ENCODE results near the gene DUSP1.

The DUSP1 gene

GRCh38 chr5:172735141-172735831, 35.7 kb downstream of the DUSP1 start:
- no peaks in the 10 kb centered on the region for H3K9me3 ChIP-seq
- H3K4me1 ChIP-seq, result peaks cover 0 to 79% (median 49%) of the 10 kb centered on the region in 4 donors
- H3K36me3 ChIP-seq, result no peaks in the 10 kb centered on the region
- H3K27ac ChIP-seq, result peak overlapping the region; percentile 90 to 94
- H3K27me3 ChIP-seq, result no peaks in the 10 kb centered on the region
- peak; percentile 21 to 67 for DNase-seq
- no peak overlapping the region for H3K4me3 ChIP-seq
- intact Hi-C loops (cut with DNase I; ENCODE audit: low total_unique reads), result no loop called here
- TF ChIP-seq, protein P1, sequence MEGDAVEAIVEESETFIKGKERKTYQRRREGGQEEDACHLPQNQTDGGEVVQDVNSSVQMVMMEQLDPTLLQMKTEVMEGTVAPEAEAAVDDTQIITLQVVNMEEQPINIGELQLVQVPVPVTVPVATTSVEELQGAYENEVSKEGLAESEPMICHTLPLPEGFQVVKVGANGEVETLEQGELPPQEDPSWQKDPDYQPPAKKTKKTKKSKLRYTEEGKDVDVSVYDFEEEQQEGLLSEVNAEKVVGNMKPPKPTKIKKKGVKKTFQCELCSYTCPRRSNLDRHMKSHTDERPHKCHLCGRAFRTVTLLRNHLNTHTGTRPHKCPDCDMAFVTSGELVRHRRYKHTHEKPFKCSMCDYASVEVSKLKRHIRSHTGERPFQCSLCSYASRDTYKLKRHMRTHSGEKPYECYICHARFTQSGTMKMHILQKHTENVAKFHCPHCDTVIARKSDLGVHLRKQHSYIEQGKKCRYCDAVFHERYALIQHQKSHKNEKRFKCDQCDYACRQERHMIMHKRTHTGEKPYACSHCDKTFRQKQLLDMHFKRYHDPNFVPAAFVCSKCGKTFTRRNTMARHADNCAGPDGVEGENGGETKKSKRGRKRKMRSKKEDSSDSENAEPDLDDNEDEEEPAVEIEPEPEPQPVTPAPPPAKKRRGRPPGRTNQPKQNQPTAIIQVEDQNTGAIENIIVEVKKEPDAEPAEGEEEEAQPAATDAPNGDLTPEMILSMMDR (IDR thresholded peaks at IDR 0.05), result no peak

GRCh38 chr5:172733974-172734346, 37.0 kb downstream of the DUSP1 start:
- intact Hi-C loops (cut with DNase I; ENCODE audit: low total_unique reads), result no loop called here
- peak overlapping the region in 1 of 2 donors; percentile 21 for H3K4me3 ChIP-seq
- TF ChIP-seq, protein P1 (IDR thresholded peaks at IDR 0.05), result no peak

GRCh38 chr5:172733131-172733973, 37.6 kb downstream of the DUSP1 start:
- Histone ChIP-seq H3K36me3 (no peaks in the 10 kb centered on the region), H3K27ac (peak overlapping the region; percentile 90 to 94), H3K9me3 (no peaks in the 10 kb centered on the region), H3K27me3 (no peaks in the 10 kb centered on the region), H3K4me3 (peak overlapping the region in 1 of 2 donors; percentile 21), H3K4me1 (peaks cover 0 to 59% (median 37%) of the 10 kb centered on the region in 4 donors)
- TF ChIP-seq, protein P1 (IDR thresholded peaks at IDR 0.05), result no peak
- intact Hi-C loops (cut with DNase I; ENCODE audit: low total_unique reads), result no loop called here
- peak; percentile 92 to 95 for DNase-seq

More at GRCh38 chr5:172733974-172734346, 37.0 kb downstream of the DUSP1 start:
- H3K9me3 ChIP-seq, result no peaks in the 10 kb centered on the region
- H3K4me1 ChIP-seq, result peaks cover 0 to 65% (median 37%) of the 10 kb centered on the region in 4 donors
- DNase-seq, result no peak
- H3K27ac ChIP-seq, result peak overlapping the region; percentile 90 to 94
- H3K27me3 ChIP-seq, result no peaks in the 10 kb centered on the region
- H3K36me3 ChIP-seq, result no peaks in the 10 kb centered on the region

DNA sequence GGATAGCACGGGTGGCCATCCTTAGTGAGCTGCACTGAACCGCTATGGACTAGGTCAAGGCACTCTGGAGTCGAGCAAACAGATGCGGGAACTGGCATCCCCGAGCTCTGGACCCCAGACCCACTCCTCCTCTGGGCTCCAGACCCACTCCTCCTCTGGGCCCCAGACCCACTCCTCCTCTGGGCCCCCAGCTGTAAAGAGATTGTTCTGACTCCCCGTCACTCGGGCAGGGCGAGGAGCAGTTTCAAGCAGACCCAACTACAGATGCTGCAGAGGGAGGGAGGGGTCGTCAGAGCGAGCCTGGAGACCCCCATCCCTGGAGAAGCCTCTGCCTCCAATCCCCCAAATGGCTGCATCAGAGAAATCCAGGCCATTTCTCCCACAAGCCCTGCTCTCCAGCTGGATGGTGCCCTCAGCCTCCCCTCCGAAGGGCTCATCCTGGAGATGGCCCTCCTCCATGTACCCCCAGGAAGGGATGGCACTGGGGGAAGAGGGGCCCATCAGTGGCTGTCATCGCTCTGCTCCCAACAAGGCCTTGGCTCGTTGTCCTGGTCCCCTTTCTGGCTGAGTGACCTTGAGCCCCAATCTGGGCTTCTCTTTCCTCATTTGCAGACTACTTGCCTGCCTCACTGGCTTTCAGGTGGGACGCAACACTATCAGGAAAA, 38.7 kb downstream of the DUSP1 start:
- H3K4me3 ChIP-seq, result no peak overlapping the region
- H3K36me3 ChIP-seq, result no peaks in the 10 kb centered on the region
- intact Hi-C loops (cut with DNase I; ENCODE audit: low total_unique reads), result no loop called here
- peak in 1 of 2 donors; percentile 18 for DNase-seq
- H3K9me3 ChIP-seq, result no peaks in the 10 kb centered on the region
- TF ChIP-seq, protein P1 (IDR thresholded peaks at IDR 0.05), result no peak
- H3K4me1 ChIP-seq, result peaks cover 0 to 59% (median 37%) of the 10 kb centered on the region in 4 donors
- H3K27me3 ChIP-seq, result no peaks in the 10 kb centered on the region
- peak overlapping the region; percentile 90 to 94 for H3K27ac ChIP-seq

DNA sequence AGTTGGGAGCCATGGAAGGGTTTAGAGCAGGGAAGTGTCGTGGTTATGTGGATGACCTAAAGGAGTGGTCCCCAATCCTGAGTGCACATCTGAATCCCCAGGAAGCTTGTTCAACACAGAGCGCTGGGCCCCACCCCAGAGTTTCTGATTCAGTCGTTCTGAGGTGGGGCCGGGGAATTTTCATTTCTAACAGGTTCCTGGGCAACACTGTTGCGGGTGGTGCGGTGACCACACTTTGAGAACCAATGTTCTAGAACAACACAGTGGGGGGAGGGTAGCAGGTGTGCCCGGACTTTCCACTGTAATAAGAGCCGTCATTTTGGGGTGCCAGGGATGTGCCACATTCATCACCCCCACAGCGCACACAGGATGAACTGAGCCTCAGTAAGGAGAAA, 39.3 kb downstream of the DUSP1 start:
- Histone ChIP-seq H3K4me3 (no peak overlapping the region), H3K27ac (peak overlapping the region; percentile 90 to 94), H3K36me3 (no peaks in the 10 kb centered on the region), H3K27me3 (no peaks in the 10 kb centered on the region), H3K9me3 (no peaks in the 10 kb centered on the region), H3K4me1 (peaks cover 0 to 56% (median 37%) of the 10 kb centered on the region in 4 donors)
- TF ChIP-seq, protein P1 (IDR thresholded peaks at IDR 0.05), result no peak
- intact Hi-C loops (cut with DNase I; ENCODE audit: low total_unique reads), result no loop called here
- DNase-seq, result peak in 1 of 2 donors; percentile 19
